GM10266 (cell line): ENCODE measurements around the gene SLC35E2B.
"Not testable (repeated sequence)": the region's sequence is repeated elsewhere in the genome, so short reads cannot be mapped to it uniquely, and the experiment has no call there.

Experiments
- DNase-seq: peaks from one replicate; pipeline ENCODE4 v3.0.0; 2012; ENCODE audit errors: extremely low spot score
- CTCF ChIP-seq: IDR thresholded peaks from 2 replicates; pipeline ENCODE4 v1.5.1; 2012; ENCODE audit warnings: mild to moderate bottlenecking, low read depth; ENCODE audit not compliant: control insufficient read depth, insufficient read depth; ENCODE audit errors: missing control alignments

Gene SLC35E2B

GRCh38 chr1:1721201-1721600 lies 28.6 kb upstream of the SLC35E2B start:
- no peak for DNase-seq
- no peak for TF ChIP-seq CTCF

- DNase-seq = not testable (repeated sequence)
Measured at GRCh38 chr1:1715109-1715883, 22.7 kb upstream of the SLC35E2B start.

GRCh38 chr1:1707897-1708296 lies 15.3 kb upstream of the SLC35E2B start:
- not testable (repeated sequence) for DNase-seq

GRCh38 chr1:1707241-1707640 lies 14.6 kb upstream of the SLC35E2B start:
- DNase-seq = not testable (repeated sequence)

- DNase-seq = not testable (repeated sequence)
Measured at GRCh38 chr1:1705623-1706022, 13.0 kb upstream of the SLC35E2B start.

- DNase-seq = not testable (repeated sequence)
Measured at GRCh38 chr1:1704284-1704957, 11.8 kb upstream of the SLC35E2B start.

GRCh38 chr1:1703796-1704195 lies 11.2 kb upstream of the SLC35E2B start:
- no peak for DNase-seq
- no peak for TF ChIP-seq CTCF

GRCh38 chr1:1702506-1702905 lies 9.9 kb upstream of the SLC35E2B start:
- not testable (repeated sequence) for DNase-seq

GRCh38 chr1:1700557-1700956 lies 8.0 kb upstream of the SLC35E2B start:
- DNase-seq = not testable (repeated sequence)

GRCh38 chr1:1700067-1700466 lies 7.5 kb upstream of the SLC35E2B start:
- DNase-seq = not testable (repeated sequence)

- DNase-seq = not testable (repeated sequence)
Measured at GRCh38 chr1:1699061-1699460, 6.5 kb upstream of the SLC35E2B start.

- DNase-seq = not testable (repeated sequence)
Measured at GRCh38 chr1:1697358-1698183, 5.0 kb upstream of the SLC35E2B start.

GRCh38 chr1:1696431-1697357 lies 4.1 kb upstream of the SLC35E2B start:
- DNase-seq = not testable (repeated sequence)

- not testable (repeated sequence) for DNase-seq
Measured at GRCh38 chr1:1692324-1692713, 276 bp downstream of the SLC35E2B start.

- not testable (repeated sequence) for DNase-seq
Measured at GRCh38 chr1:1691443-1691842, 1.2 kb downstream of the SLC35E2B start.

GRCh38 chr1:1689526-1689925 lies 3.1 kb downstream of the SLC35E2B start:
- not testable (repeated sequence) for DNase-seq
